Right lobe of liver (tissue), 6 donors: ENCODE measurements around the gene KDM4C. TPM values are rescaled to one million over a fixed set of nuclear protein-coding genes. Genes with fewer than 3 reads are reported as not detected.
A peak's percentile ranks its signal among the peaks of the same experiment; 100 is the strongest.
"Not testable (repeated sequence)": the region's sequence is repeated elsewhere in the genome, so short reads cannot be mapped to it uniquely, and the experiment has no call there.

Experiments used
- ATAC-seq, 4 donors: fragments of 200-7000 bp; cut with Tn5 transposase; one replicate each; pipeline ENCODE4 v1.9.1; 2020; ENCODE audit warnings: mild to moderate bottlenecking in 4 of 4, moderate library complexity in 4 of 4
- DNase-seq, 3 donors: peaks; one replicate each; pipeline ENCODE4 v3.0.0-alpha.2; 2020
- H3K27ac ChIP-seq, 3 donors: fragments of 200-600 bp; one replicate each; pipeline ENCODE4 v1.8.0; 2022
- H3K27me3 ChIP-seq, 2 donors: fragments of 200-600 bp; one replicate each; pipeline ENCODE4 v1.8.0; 2022
- H3K36me3 ChIP-seq, 4 donors: fragments of 200-600 bp; sonication (generic) in 1 of 4; one replicate each; pipeline versions ENCODE4 v1.5.1 to v1.8.0; 2017 to 2022; ENCODE audit warnings: control low read depth in 1 of 4
- H3K4me1 ChIP-seq, 4 donors: fragments of 200-600 bp; sonication (generic) in 1 of 4; one replicate each; pipeline versions ENCODE4 v1.5.1 to v1.8.0; 2017 to 2022; ENCODE audit warnings: control low read depth in 1 of 4
- H3K4me3 ChIP-seq, 3 donors: fragments of 200-600 bp; one replicate each; pipeline ENCODE4 v1.8.0; 2022
- H3K9me3 ChIP-seq, 4 donors: fragments of 200-600 bp; sonication (generic) in 1 of 4; one replicate each; pipeline versions ENCODE4 v1.5.1 to v1.8.0; 2017 to 2022; ENCODE audit warnings: control low read depth in 1 of 4
- POLR2A ChIP-seq: fragments of 450-650 bp; IDR thresholded peaks from one replicate; pipeline ENCODE4 v1.6.1; 2017; ENCODE audit warnings: antibody characterized with exemption, mild to moderate bottlenecking
- WGBS: methylation state at CpG from one replicate; pipeline ENCODE4 v1.1.6; 2018; ENCODE audit warnings: low coverage, low lambda C conversion rate; ENCODE audit not compliant: insufficient coverage; ENCODE audit errors: missing lambda C conversion rate; 5-methylcytosine and 5-hydroxymethylcytosine counted together
- intact Hi-C, 2 donors: fragments of 100-400 bp; cut with DNase I; formaldehyde crosslinking; loops; one replicate each; pipeline versions ENCODE4 v1.11.2 to v1.14.1; 2022
- total RNA-seq, 6 experiments: library from RNA; depleted of rRNA in 2 of 6; stranded (reverse); fragments of >200 nt in 2 of 6; fragmentation: NEBNext Ultra II Directional in 3 of 6; extraction: Animal tissue kit (Norgen Biotek cat#: 25700) in 3 of 6; gene quantifications; one replicate each; pipeline versions ENCODE4 v1.1.0 to v1.2.4, GENCODE V29; 2016 to 2023
- TF ChIP-seq, protein P1 (sequence below), 4 donors: fragments of 200-600 bp in 3 of 4; fragments of 450-650 bp in 1 of 4; IDR thresholded peaks; one replicate each; pipeline versions ENCODE4 v1.5.1 to v1.8.0; 2016 to 2022; ENCODE audit warnings: antibody characterized with exemption in 4 of 4, mild to moderate bottlenecking in 2 of 4
- donor health status: DM: no; HTN: yes; CAD: no.
- donor health status: DM: no; HTN: no; CAD: no.
- donor health status: DM: no; HTN: no; CAD: no.
- donor health status: DM: no; HTN: yes; CAD: no.
- donor health status: DM: no; HTN: yes; CAD: no.

The KDM4C gene
- total RNA-seq, 6 experiments from 2014 or later: 14.1 to 20.9 (median 15.3) TPM

DNA sequence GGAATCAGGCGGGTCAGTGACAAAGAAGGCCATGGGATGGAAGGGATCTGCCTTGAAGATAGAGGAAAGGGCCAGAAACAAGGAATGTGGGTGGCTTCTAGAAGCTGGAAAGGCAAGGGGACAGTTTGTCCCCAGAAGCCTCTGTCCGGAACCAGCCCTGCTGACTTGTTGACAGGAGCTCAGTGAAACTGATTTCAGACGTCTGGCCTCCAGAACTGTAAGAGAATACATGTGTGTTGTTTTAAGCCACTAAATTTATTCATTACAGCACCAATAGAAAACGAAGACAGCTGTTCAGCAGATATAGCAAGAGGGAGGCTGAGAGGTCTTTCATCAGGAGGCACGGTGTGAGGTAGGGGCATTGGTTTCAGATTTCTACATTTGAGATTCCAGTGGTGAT, 422.5 kb downstream of the KDM4C start:
- no peak overlapping the region for H3K4me3 ChIP-seq
- ATAC-seq (no peak), DNase-seq (no peak)
- intact Hi-C loops: no loop called here
- WGBS: 83% methylated on average over 3 of the region's 5 CpGs
- H3K9me3 ChIP-seq: no peaks in the 10 kb centered on the region
- TF ChIP-seq, protein P1, sequence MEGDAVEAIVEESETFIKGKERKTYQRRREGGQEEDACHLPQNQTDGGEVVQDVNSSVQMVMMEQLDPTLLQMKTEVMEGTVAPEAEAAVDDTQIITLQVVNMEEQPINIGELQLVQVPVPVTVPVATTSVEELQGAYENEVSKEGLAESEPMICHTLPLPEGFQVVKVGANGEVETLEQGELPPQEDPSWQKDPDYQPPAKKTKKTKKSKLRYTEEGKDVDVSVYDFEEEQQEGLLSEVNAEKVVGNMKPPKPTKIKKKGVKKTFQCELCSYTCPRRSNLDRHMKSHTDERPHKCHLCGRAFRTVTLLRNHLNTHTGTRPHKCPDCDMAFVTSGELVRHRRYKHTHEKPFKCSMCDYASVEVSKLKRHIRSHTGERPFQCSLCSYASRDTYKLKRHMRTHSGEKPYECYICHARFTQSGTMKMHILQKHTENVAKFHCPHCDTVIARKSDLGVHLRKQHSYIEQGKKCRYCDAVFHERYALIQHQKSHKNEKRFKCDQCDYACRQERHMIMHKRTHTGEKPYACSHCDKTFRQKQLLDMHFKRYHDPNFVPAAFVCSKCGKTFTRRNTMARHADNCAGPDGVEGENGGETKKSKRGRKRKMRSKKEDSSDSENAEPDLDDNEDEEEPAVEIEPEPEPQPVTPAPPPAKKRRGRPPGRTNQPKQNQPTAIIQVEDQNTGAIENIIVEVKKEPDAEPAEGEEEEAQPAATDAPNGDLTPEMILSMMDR (IDR thresholded peaks at IDR 0.05): no peak
- no peak for TF ChIP-seq POLR2A
- no peaks in the 10 kb centered on the region for H3K27me3 ChIP-seq
- H3K4me1 ChIP-seq: no peaks in the 10 kb centered on the region
- no peak overlapping the region for H3K27ac ChIP-seq
- H3K36me3 ChIP-seq: no peaks in the 10 kb centered on the region

DNA sequence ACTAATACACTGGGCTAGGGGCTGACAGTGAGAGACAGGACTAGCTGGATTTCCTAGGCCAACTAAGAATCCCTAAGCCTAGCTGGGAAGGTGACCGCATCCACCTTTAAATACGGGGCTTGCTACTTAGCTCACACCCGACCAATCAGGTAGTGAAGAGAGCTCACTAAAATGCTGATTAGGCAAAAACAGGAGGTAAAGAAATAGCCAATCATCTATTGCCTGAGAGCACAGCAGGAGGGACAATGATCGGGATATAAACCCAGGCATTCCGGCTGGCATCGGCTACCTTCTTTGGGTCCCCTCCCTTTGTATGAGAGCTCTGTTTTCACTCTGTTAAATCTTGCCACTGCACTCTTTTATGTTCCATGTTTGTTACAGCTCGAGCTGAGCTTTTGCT, 425.4 kb downstream of the KDM4C start:
- H3K9me3 ChIP-seq, H3K4me3 ChIP-seq, H3K36me3 ChIP-seq, H3K27ac ChIP-seq, ATAC-seq, DNase-seq, H3K4me1 ChIP-seq, intact Hi-C loops, H3K27me3 ChIP-seq: not testable (repeated sequence)
- 79% methylated on average over 7 of the region's 7 CpGs for WGBS

DNA sequence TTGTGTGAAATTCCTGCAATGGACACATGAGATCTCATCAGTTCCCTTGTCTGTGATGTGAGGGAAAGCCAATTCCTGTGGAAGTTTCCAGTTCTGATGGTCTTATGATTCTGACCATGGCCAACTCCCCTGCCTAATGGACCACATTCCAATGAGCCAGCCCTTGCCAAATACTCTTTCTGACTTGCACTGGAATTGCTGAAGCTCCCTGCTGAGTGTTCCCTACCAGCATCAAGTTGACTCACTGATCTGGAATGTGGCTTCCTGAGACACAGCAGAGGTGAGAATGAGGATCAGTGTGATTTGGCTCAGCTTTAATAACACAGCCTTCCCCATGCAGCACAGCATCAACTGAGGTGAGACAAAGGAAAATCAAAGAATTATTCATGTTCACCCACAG, 427.8 kb downstream of the KDM4C start:
- TF ChIP-seq POLR2A: no peak
- TF ChIP-seq, protein P1 (IDR thresholded peaks at IDR 0.05): no peak
- no peaks in the 10 kb centered on the region for H3K9me3 ChIP-seq
- intact Hi-C loops: no loop called here
- no peaks in the 10 kb centered on the region for H3K27me3 ChIP-seq
- no peaks in the 10 kb centered on the region for H3K4me1 ChIP-seq
- DNase-seq: no peak
- no peak overlapping the region for H3K4me3 ChIP-seq
- peak in 1 of 4 donors; percentile 70 for ATAC-seq
- no peaks in the 10 kb centered on the region for H3K36me3 ChIP-seq
- H3K27ac ChIP-seq: no peak overlapping the region

DNA sequence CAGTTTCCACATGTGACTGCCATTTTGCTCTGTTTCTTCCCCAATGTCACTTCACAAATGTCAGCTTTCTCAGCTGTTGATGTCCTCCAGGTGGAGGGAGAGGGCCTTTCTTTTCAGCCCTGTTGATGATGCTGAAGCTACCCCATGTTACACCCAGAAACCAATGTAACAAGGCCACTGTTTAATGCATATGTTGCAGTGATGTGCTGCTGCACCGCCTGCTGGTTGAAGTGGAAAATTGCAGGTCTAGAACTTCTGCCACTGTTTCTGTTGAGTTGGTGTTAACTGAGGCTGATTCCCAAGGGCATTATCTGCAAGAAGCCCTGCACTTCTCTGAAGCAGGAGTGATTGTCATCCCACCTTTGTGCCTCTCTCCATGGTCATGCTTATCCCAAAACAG, 428.4 kb downstream of the KDM4C start:
- no peaks in the 10 kb centered on the region for H3K9me3 ChIP-seq
- TF ChIP-seq POLR2A: no peak
- TF ChIP-seq, protein P1 (IDR thresholded peaks at IDR 0.05): peak in 3 of 4 donors; percentile 27 to 39 (median 28)
- intact Hi-C loops: no loop called here
- no peaks in the 10 kb centered on the region for H3K27me3 ChIP-seq
- no peaks in the 10 kb centered on the region for H3K4me1 ChIP-seq
- ATAC-seq: no peak
- no peak for DNase-seq
- WGBS: 40% methylated on average over 1 of the region's 1 CpG
- H3K4me3 ChIP-seq: no peak overlapping the region
- H3K27ac ChIP-seq: no peak overlapping the region
- H3K36me3 ChIP-seq: no peaks in the 10 kb centered on the region

DNA sequence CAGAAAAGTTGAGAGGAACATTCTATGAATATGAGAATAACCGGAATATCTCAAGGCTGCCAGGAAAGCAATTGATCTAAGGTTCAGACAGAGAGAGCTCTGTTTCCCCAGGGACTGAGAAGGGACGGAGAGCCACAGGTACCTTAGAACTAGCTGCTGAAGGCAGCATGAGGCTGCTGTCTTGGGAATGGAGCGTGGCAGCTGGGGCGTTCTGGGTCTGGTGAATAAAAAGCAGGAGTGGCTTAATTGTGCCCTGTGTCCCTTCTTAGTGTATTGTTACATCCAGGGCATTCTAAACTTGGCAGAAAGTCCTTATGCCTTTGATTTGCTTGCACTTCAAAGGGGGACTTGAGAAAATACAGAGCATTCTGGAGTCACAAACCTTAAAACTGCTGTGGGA, 434.5 kb downstream of the KDM4C start:
- no peak for TF ChIP-seq POLR2A
- TF ChIP-seq, protein P1 (IDR thresholded peaks at IDR 0.05): no peak
- H3K4me1 ChIP-seq: no peaks in the 10 kb centered on the region
- H3K36me3 ChIP-seq: no peaks in the 10 kb centered on the region
- no peak overlapping the region for H3K4me3 ChIP-seq
- DNase-seq: no peak
- ATAC-seq: no peak
- intact Hi-C loops: no loop called here
- no peaks in the 10 kb centered on the region for H3K27me3 ChIP-seq
- H3K27ac ChIP-seq: no peak overlapping the region
- WGBS: 90% methylated on average over 3 of the region's 4 CpGs
- no peaks in the 10 kb centered on the region for H3K9me3 ChIP-seq
